Cardiac fibroblast (primary cell): ENCODE measurements around the gene ST6GALNAC4.

Experiments
- DNase-seq, 2 donors: peaks; one replicate each; pipeline versions ENCODE4 v3.0.0 to v3.0.0-alpha.2; 2010; ENCODE audit warnings: low read depth in 2 of 2
- H3K4me3 ChIP-seq, 2 donors: replicated peaks in 1 of 2; 1 replicate in 1 of 2; 2 replicates in 1 of 2; pipeline ENCODE4 v1.5.1; 2011; ENCODE audit warnings: low read depth in 2 of 2, low read length in 2 of 2, mild to moderate bottlenecking in 2 of 2, moderate library complexity in 1 of 2
- TF ChIP-seq, protein P1 (sequence below): IDR thresholded peaks from one replicate; pipeline ENCODE4 v1.5.1; 2011; ENCODE audit warnings: low read depth, mild to moderate bottlenecking, low read length, inconsistent platforms

The ST6GALNAC4 gene

DNA sequence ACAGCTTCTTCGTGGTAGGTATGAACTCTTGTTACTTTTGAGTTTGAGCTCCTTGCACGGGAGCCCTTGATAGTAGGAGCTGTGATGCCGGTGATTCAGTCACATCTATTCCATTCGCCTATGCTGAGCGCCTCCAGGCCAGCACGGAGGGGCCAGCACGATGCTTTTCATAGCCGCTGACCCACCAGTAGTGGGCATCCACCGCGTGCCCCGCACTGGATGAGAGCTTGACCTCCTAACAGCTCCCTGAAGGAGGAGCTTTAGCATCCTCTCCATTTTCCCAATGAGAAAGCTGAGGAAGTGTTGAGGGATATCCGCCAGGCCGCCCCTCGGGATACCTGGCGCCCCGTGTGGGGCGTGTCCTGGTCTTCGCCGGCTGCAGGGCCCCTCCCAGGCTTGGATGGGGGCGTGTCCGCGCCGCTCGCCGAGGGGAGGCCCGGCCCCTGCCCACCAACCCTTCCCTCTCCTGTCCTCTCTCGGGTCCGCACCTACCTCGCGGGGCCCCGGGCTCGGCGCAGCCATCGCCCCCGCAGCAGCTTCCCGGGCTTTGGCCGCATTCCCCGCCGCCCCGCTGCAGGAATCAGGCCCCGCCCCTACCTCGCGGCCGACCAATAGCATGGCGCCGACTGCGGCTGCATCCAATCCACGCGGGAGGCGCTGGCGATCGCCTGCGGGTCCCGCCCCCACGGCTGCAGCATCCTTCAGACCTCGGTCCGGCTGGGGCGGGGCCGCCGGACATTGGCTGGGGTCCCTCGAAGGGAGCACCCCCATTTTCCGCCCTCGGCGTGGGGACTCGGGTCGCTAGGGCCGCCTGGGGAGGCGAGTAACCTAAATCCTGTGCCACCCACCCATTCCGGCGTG is 13.6 kb upstream of the ST6GALNAC4 start, which contains the start of gene PIP5KL1:
PIP5KL1 (minus strand) TSS at position 547 of the 861 bp plus-strand sequence; CDS start at position 522, 25 bp downstream.
- peak within 1 kb of the TSS; percentile 51 to 57 for H3K4me3 ChIP-seq
- TF ChIP-seq, protein P1, sequence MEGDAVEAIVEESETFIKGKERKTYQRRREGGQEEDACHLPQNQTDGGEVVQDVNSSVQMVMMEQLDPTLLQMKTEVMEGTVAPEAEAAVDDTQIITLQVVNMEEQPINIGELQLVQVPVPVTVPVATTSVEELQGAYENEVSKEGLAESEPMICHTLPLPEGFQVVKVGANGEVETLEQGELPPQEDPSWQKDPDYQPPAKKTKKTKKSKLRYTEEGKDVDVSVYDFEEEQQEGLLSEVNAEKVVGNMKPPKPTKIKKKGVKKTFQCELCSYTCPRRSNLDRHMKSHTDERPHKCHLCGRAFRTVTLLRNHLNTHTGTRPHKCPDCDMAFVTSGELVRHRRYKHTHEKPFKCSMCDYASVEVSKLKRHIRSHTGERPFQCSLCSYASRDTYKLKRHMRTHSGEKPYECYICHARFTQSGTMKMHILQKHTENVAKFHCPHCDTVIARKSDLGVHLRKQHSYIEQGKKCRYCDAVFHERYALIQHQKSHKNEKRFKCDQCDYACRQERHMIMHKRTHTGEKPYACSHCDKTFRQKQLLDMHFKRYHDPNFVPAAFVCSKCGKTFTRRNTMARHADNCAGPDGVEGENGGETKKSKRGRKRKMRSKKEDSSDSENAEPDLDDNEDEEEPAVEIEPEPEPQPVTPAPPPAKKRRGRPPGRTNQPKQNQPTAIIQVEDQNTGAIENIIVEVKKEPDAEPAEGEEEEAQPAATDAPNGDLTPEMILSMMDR: no peak
- DNase-seq: peak; percentile 84 to 86

DNA sequence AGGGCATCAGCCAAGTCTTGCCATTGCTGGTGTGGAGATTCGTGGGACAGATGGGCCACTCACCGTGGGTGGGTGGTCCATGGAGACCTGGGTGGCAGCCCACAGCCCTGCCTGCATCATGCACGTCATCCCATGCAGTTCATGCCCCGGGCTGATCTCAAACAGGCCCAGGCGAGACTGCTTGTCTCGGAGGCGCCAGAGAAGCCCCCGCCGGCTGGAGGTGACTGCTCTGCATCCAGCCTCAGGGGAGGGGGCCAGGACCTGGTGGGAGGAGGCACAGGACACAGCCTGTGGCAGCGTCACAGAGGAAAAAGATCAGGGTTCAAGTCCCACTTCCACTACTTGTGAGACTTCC is 12.8 kb upstream of the ST6GALNAC4 start:
- TF ChIP-seq, protein P1: no peak
- H3K4me3 ChIP-seq: no peak overlapping the region
- no peak for DNase-seq

DNA sequence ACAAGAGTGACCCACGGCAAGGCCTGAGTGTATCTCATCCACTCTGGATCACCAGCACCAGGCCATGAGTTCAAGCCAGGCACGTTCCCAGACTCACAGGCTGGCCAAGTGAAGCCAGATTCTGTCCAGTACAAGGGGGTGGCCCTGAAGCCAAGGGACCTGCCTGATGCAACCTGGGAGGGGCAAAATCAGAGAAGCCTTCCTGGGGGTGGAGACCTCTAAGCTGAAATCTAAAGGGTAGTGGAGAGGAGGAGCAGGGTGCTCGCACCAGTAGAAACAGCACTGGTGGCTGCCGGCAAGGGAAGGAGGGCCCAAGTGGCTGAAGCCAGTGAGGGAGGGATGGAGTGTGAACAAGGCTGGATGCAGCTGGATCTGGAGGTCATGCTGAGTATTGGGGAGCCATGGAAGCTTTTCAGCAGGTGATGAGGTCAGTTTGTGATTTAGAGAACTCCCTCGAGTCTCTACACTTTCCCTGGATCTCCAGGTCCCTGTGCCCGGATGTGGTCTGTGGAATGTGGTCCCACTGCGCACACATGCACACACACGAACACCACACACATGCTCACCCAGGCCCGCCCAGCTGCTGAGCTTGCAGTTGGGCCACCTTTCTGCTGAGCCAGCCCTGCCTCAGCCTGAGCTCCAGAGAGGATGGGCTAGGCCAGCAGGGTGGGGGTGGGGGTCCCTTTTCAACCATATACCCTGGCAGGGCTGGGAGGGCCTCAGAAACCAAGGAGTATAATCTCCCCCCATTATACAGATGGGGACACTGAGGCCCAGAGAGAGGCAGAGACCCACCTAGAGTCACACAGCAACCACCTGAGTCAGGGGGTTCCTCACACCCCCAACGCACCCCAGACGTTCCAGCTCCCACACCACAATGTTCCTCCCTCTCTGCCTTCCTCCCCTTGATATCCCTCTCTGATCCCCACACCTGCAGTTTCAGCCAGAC is 12.1 kb upstream of the ST6GALNAC4 start:
- no peak for DNase-seq
- TF ChIP-seq, protein P1: no peak
- H3K4me3 ChIP-seq: no peak overlapping the region

- no peak for DNase-seq
- TF ChIP-seq, protein P1: no peak
- no peak overlapping the region for H3K4me3 ChIP-seq
Observed at GRCh38 chr9:127927988-127928675, 11.3 kb upstream of the ST6GALNAC4 start.

GRCh38 chr9:127927201-127927987 is 10.6 kb upstream of the ST6GALNAC4 start:
- no peak for DNase-seq
- H3K4me3 ChIP-seq: peak overlapping the region; percentile 21 to 29
- TF ChIP-seq, protein P1: no peak

GRCh38 chr9:127926906-127927200 is 10.0 kb upstream of the ST6GALNAC4 start:
- H3K4me3 ChIP-seq: peak overlapping the region; percentile 21 to 29
- TF ChIP-seq, protein P1: no peak
- DNase-seq: no peak
